Vein endothelial cell (primary cell): Measurements from ENCODE around the gene FGF4. TPM values are rescaled to one million over a fixed set of nuclear protein-coding genes. Genes with fewer than 3 reads are reported as not detected.

Experiments used
- total RNA-seq: library from RNA; depleted of rRNA; stranded (reverse); fragments of >200 nt; gene quantifications from 2 replicates; pipeline ENCODE4 v1.2.3, GENCODE V29; 2012

The FGF4 gene
- total RNA-seq, result not detected in 2 replicates

GRCh38 chr11:69775163-69775755 is at the start of gene FGF4:
Gene FGF4, minus strand, starts transcription at chr11:69775341. Its CDS starts 257 bp downstream, at chr11:69775084.

GRCh38 chr11:69818603-69819441 is 43.7 kb upstream of the FGF4 start, which contains the start of gene FGF3:
Gene FGF3, minus strand, starts transcription at chr11:69819416. Its CDS starts 483 bp downstream, at chr11:69818933.

Other genes with a start within 250 kb of the FGF4 start
- gene CCND1, start 134.2 kb downstream of the FGF4 start, total RNA-seq, result 323 and 360 TPM in 2 replicates
- gene LTO1, start 100.0 kb downstream of the FGF4 start, total RNA-seq, result 21.6 and 22.9 TPM in 2 replicates
- not detected in 2 replicates for gene FGF19, start 71.3 kb downstream of the FGF4 start, total RNA-seq
- gene FGF3, start 44.1 kb upstream of the FGF4 start, total RNA-seq, result not detected in 2 replicates